Ishikawa (cell line): ENCODE data around the gene DDX31.

Source experiments
- CEBPB ChIP-seq: IDR thresholded peaks from 2 replicates; pipeline ENCODE4 v1.6.1; 2012
- EP300 ChIP-seq: IDR thresholded peaks from 2 replicates; pipeline ENCODE4 v1.6.1; 2012; ENCODE audit warnings: borderline replicate concordance
- MAX ChIP-seq: IDR thresholded peaks from 2 replicates; pipeline ENCODE4 v1.6.1; 2012
- RAD21 ChIP-seq: IDR thresholded peaks from 2 replicates; pipeline ENCODE4 v1.6.1; 2012; ENCODE audit warnings: low read depth
- REST ChIP-seq: IDR thresholded peaks from 2 replicates; pipeline ENCODE4 v1.6.1; 2012; ENCODE audit warnings: low read depth, mild to moderate bottlenecking
- TAF1 ChIP-seq: IDR thresholded peaks from 2 replicates; pipeline ENCODE4 v1.6.1; 2012; ENCODE audit warnings: low read depth, mild to moderate bottlenecking
- TCF12 ChIP-seq: IDR thresholded peaks from 2 replicates; pipeline ENCODE4 v1.6.1; 2012; ENCODE audit warnings: low read depth
- TEAD4 ChIP-seq: IDR thresholded peaks from 2 replicates; pipeline ENCODE4 v1.6.1; 2012
- YY1 ChIP-seq: IDR thresholded peaks from 2 replicates; pipeline ENCODE4 v1.6.1; 2012; ENCODE audit warnings: low read depth

GRCh38 chr9:132543251-132543650 lies 126.5 kb downstream of the DDX31 start:
- TF ChIP-seq REST, result no peak
- no peak for TF ChIP-seq TCF12
- TF ChIP-seq CEBPB, result no peak
- no peak for TF ChIP-seq YY1
- no peak for TF ChIP-seq EP300
- TF ChIP-seq TAF1, result no peak
- TF ChIP-seq MAX, result no peak
- TF ChIP-seq TEAD4, result no peak
- no peak for TF ChIP-seq RAD21
